ENCODE measurements around the gene SOS2.
A peak's percentile ranks its signal among the peaks of the same experiment; 100 is the strongest.

The SOS2 gene

DNA sequence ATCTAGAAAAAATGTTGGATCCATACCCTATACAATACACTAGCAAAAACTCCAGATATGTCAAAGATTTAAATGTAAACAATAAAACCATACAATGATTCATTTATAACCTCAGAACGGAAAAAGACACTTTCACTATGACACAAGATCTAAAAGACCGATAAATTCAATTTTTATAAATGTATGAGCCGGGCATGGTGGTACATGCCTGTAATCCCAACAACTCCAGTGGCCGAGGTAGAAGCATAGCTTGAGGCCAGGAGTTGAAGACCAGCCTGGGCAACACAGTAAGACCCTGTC is 2.5 kb upstream of the SOS2 start:
- ATAC-seq = no peak
- no peak for TF ChIP-seq BACH2 (CRISPR knock-in tag; IDR thresholded peaks at IDR 0.05; ENCODE audit: borderline replicate concordance)
- TF ChIP-seq RARB (CRISPR knock-in tag; IDR thresholded peaks at IDR 0.05) = no peak

DNA sequence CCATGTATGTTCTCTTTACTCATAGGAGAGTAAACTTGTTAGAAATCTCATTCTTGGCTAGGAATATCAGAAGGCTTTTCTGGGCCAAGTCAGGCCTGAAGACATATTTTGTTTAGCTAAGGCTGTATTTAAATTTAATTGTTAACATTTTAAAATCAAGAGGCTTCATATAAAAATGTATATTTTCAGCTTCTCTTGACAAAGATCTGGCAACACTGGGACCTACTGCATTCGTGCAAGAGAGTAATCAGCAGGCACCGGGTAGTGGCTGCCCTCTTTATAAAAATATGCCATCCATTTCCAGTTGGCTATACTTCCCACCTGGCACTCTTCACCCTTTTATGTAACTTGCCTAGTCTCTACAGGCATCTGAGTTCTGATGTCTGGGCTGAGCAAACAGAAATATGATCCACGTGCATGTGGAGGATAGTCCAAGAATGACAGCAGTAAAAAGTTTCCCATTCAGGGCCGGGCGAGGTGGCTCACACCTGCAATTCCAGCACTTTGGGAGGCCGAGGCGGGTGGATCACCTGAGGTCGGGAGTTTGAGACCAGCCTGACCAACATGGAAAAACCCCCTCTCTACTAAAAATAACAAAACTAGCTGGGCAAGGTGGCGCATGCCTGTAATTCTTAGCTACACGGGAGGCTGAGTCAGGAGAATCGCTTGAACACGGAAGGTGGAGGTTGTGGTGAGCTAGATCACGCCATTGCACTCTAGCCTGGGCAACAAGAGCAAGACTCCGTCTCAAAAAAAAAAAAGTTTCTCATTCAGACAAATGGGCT is 2.0 kb upstream of the SOS2 start:
- TF ChIP-seq, protein P1, sequence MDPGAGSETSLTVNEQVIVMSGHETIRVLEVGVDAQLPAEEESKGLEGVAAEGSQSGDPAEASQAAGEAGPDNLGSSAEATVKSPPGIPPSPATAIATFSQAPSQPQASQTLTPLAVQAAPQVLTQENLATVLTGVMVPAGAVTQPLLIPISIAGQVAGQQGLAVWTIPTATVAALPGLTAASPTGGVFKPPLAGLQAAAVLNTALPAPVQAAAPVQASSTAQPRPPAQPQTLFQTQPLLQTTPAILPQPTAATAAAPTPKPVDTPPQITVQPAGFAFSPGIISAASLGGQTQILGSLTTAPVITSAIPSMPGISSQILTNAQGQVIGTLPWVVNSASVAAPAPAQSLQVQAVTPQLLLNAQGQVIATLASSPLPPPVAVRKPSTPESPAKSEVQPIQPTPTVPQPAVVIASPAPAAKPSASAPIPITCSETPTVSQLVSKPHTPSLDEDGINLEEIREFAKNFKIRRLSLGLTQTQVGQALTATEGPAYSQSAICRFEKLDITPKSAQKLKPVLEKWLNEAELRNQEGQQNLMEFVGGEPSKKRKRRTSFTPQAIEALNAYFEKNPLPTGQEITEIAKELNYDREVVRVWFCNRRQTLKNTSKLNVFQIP (CRISPR knock-in tag; IDR thresholded peaks at IDR 0.05; ENCODE audit: borderline replicate concordance, low read depth) = no peak
- TF ChIP-seq ZNF70 (CRISPR knock-in tag; IDR thresholded peaks at IDR 0.05) = no peak
- TF ChIP-seq, protein P2, sequence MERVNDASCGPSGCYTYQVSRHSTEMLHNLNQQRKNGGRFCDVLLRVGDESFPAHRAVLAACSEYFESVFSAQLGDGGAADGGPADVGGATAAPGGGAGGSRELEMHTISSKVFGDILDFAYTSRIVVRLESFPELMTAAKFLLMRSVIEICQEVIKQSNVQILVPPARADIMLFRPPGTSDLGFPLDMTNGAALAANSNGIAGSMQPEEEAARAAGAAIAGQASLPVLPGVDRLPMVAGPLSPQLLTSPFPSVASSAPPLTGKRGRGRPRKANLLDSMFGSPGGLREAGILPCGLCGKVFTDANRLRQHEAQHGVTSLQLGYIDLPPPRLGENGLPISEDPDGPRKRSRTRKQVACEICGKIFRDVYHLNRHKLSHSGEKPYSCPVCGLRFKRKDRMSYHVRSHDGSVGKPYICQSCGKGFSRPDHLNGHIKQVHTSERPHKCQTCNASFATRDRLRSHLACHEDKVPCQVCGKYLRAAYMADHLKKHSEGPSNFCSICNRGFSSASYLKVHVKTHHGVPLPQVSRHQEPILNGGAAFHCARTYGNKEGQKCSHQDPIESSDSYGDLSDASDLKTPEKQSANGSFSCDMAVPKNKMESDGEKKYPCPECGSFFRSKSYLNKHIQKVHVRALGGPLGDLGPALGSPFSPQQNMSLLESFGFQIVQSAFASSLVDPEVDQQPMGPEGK (CRISPR knock-in tag; IDR thresholded peaks at IDR 0.05; ENCODE audit: borderline replicate concordance) = no peak
- TF ChIP-seq SNAI2 (CRISPR knock-in tag; IDR thresholded peaks at IDR 0.05) = no peak
- TF ChIP-seq, protein P3, sequence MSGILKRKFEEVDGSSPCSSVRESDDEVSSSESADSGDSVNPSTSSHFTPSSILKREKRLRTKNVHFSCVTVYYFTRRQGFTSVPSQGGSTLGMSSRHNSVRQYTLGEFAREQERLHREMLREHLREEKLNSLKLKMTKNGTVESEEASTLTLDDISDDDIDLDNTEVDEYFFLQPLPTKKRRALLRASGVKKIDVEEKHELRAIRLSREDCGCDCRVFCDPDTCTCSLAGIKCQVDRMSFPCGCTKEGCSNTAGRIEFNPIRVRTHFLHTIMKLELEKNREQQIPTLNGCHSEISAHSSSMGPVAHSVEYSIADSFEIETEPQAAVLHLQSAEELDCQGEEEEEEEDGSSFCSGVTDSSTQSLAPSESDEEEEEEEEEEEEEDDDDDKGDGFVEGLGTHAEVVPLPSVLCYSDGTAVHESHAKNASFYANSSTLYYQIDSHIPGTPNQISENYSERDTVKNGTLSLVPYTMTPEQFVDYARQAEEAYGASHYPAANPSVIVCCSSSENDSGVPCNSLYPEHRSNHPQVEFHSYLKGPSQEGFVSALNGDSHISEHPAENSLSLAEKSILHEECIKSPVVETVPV (CRISPR knock-in tag; IDR thresholded peaks at IDR 0.05) = no peak
- TF ChIP-seq ZFP3 (CRISPR knock-in tag; IDR thresholded peaks at IDR 0.05) = no peak
- no peak for TF ChIP-seq ESRRG (CRISPR knock-in tag; IDR thresholded peaks at IDR 0.05)
- no peak for TF ChIP-seq ARNTL (CRISPR knock-in tag; IDR thresholded peaks at IDR 0.05; ENCODE audit: borderline replicate concordance, low read depth)
- no peak for TF ChIP-seq TOX (CRISPR knock-in tag; IDR thresholded peaks at IDR 0.05; ENCODE audit: borderline replicate concordance)
- TF ChIP-seq ZC3H10 (CRISPR knock-in tag; IDR thresholded peaks at IDR 0.05) = no peak
- no peak for TF ChIP-seq PPARA (CRISPR knock-in tag; IDR thresholded peaks at IDR 0.05; ENCODE audit: borderline replicate concordance)
- no peak for TF ChIP-seq RARB (CRISPR knock-in tag; IDR thresholded peaks at IDR 0.05)
- no peak for ATAC-seq

DNA sequence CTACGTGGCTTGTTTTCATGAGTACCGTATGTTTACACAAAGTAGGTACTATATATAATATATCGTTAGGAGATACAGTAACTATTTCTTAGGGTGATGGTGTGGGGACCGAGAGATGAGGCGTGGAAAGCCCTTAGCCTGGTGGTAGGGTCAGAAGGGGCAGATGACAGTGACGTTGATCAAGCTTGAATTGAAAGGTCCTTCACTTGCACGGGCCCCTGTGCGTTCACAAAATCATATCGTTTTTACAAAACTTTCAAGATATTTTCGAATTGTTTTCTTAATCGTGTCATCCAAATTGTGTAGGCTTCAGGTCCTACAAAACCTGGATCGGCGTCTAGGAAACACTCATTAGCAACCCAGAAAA is 881 bp upstream of the SOS2 start:
- TF ChIP-seq, protein P1 (CRISPR knock-in tag; IDR thresholded peaks at IDR 0.05; ENCODE audit: borderline replicate concordance, low read depth) = no peak
- no peak for TF ChIP-seq CSDC2 (CRISPR knock-in tag; IDR thresholded peaks at IDR 0.05)
- TF ChIP-seq, protein P2 (CRISPR knock-in tag; IDR thresholded peaks at IDR 0.05; ENCODE audit: borderline replicate concordance) = no peak
- TF ChIP-seq ZNF565 (CRISPR knock-in tag; conservative IDR thresholded peaks at IDR 0.05; ENCODE audit: low read depth) = no peak
- TF ChIP-seq, protein P4, sequence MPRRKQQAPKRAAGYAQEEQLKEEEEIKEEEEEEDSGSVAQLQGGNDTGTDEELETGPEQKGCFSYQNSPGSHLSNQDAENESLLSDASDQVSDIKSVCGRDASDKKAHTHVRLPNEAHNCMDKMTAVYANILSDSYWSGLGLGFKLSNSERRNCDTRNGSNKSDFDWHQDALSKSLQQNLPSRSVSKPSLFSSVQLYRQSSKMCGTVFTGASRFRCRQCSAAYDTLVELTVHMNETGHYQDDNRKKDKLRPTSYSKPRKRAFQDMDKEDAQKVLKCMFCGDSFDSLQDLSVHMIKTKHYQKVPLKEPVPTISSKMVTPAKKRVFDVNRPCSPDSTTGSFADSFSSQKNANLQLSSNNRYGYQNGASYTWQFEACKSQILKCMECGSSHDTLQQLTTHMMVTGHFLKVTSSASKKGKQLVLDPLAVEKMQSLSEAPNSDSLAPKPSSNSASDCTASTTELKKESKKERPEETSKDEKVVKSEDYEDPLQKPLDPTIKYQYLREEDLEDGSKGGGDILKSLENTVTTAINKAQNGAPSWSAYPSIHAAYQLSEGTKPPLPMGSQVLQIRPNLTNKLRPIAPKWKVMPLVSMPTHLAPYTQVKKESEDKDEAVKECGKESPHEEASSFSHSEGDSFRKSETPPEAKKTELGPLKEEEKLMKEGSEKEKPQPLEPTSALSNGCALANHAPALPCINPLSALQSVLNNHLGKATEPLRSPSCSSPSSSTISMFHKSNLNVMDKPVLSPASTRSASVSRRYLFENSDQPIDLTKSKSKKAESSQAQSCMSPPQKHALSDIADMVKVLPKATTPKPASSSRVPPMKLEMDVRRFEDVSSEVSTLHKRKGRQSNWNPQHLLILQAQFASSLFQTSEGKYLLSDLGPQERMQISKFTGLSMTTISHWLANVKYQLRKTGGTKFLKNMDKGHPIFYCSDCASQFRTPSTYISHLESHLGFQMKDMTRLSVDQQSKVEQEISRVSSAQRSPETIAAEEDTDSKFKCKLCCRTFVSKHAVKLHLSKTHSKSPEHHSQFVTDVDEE (CRISPR knock-in tag; IDR thresholded peaks at IDR 0.05) = no peak
- no peak for TF ChIP-seq RARB (CRISPR knock-in tag; IDR thresholded peaks at IDR 0.05)
- TF ChIP-seq BACH2 (CRISPR knock-in tag; IDR thresholded peaks at IDR 0.05; ENCODE audit: borderline replicate concordance) = no peak
- TF ChIP-seq OSR1 (CRISPR knock-in tag; IDR thresholded peaks at IDR 0.05) = no peak
- no peak for TF ChIP-seq ZC3H10 (CRISPR knock-in tag; IDR thresholded peaks at IDR 0.05)
- no peak for TF ChIP-seq ARNTL (CRISPR knock-in tag; IDR thresholded peaks at IDR 0.05; ENCODE audit: borderline replicate concordance, low read depth)
- no peak for TF ChIP-seq ISL1 (CRISPR knock-in tag; IDR thresholded peaks at IDR 0.05)
- TF ChIP-seq GLIS3 (CRISPR knock-in tag; IDR thresholded peaks at IDR 0.05) = no peak
- ATAC-seq = peak; percentile 4
